Measurements from ENCODE around the gene SUN3.
"Not testable (repeated sequence)": the region's sequence is repeated elsewhere in the genome, so short reads cannot be mapped to it uniquely, and the experiment has no call there.

SUN3 gene

GRCh38 chr7:47942651-47943050, 86.3 kb downstream of the SUN3 start:
- not testable (repeated sequence) for DNase-seq

- DNase-seq: no peak
These were observed 86.8 kb downstream of the SUN3 start for GRCh38 chr7:47942132-47942531.

GRCh38 chr7:47941136-47941844, 87.6 kb downstream of the SUN3 start:
- no peak for DNase-seq

DNA sequence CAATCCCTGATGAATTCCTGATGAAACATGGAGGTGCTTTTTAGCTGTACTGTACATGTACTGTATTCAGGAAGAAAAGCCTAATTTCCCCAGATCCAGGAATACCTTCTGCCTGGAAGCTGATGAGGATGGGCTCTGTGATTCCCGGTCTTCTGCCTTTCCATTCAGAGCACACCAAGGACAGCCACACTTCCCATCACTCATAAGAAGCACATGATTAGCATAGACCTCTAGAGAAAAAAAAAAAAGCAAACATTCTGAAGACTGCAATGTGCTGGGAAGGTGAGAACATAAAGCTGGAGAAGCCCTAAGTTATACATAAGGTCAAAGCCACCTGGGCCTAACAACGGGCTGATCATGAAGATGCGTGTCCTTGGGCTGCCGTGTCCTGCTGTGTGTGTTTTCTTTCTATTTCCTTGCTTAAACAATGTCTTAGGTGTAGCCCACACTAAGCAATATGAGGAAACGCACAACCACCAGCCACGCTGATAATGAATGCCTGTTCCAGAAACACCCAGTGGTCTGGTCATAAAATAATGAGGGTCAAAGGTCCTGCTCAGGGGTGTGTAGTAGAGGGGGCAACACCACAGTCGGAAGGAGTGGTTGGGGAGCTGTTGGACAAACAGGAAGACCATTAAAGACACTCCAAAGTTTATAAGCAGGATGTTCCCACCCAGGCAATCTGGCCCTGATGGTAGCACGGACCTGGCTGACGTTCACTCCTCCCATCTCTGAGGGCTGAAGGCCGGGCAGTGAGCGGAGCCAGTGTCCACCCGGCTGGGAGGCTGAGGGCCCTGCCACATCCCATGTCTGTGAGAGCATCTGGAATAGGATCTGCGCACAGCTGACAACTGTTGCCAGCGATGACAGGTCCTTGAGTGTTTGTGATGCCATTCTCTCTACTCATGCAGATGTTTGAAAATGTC, 88.6 kb downstream of the SUN3 start:
- DNase-seq: no peak

- no peak for DNase-seq
These were observed 89.4 kb downstream of the SUN3 start for GRCh38 chr7:47939425-47940036.

DNA sequence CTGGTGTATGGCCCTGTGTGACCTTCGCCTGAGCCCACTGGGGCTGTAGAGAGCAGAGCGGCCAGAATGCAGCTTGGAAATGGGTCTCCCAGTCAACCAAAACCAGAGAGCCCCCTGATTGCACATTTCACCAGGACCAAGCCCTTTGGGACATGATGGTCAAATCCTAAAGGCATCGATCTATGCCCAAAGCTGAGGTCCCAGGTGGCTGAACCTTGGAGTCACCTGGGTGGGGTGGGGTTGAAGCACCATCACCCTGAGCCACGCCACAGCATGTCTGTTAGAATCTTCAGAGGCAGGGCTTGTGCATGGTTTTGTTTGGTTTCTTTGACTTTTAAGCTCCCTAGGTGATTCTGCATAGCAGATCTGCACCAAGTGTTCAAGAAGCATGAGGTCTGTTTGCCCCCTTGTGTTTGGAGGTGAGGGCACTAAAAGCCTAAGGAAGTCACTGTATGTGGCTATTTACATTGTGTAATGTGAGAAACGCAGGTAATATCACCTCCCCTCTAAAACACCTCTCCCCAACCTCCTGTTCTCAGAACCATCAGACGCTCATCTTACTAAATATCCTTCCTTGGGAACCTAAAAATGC, 90.2 kb downstream of the SUN3 start:
- no peak for DNase-seq

GRCh38 chr7:47937711-47938573, 91.0 kb downstream of the SUN3 start:
- DNase-seq: no peak
